Natural killer cell (primary cell): ENCODE measurements around the gene SMG6. TPM values are rescaled to one million over a fixed set of nuclear protein-coding genes. Genes with fewer than 3 reads are reported as not detected.

Experiments used
- ATAC-seq, 3 donors: fragments of 150-1000 bp in 2 of 3; fragments of 200-7000 bp in 1 of 3; cut with Tn5 transposase; 1 replicate in 1 of 3; 2 replicates in 2 of 3; pipeline ENCODE4 v1.10.0; 2021; ENCODE audit warnings: mild to moderate bottlenecking in 2 of 3, moderate library complexity in 2 of 3
- DNase-seq, 2 donors: peaks; one replicate each; pipeline versions ENCODE4 v3.0.0 to v3.0.0-alpha.2; 2013 to 2021; ENCODE audit warnings: mixed read lengths in 1 of 2
- H3K27ac ChIP-seq: one replicate; pipeline ENCODE4 v1.5.1; 2013; ENCODE audit warnings: mild to moderate bottlenecking, low read length
- H3K27me3 ChIP-seq: one replicate; pipeline ENCODE4 v1.6.1; 2013; ENCODE audit warnings: low read length; ENCODE audit not compliant: control insufficient read depth, insufficient read depth
- H3K36me3 ChIP-seq: one replicate; pipeline ENCODE4 v1.6.1; 2013; ENCODE audit warnings: low read length; ENCODE audit not compliant: control insufficient read depth, insufficient read depth
- H3K4me1 ChIP-seq: one replicate; pipeline ENCODE4 v1.6.1; 2013; ENCODE audit warnings: low read length; ENCODE audit not compliant: control insufficient read depth, insufficient read depth
- H3K4me3 ChIP-seq: one replicate; pipeline ENCODE4 v1.5.1; 2013; ENCODE audit warnings: low read length
- H3K9me3 ChIP-seq: one replicate; pipeline ENCODE4 v1.6.1; 2013; ENCODE audit warnings: low read length; ENCODE audit not compliant: control insufficient read depth, insufficient read depth
- H3K27ac Mint-ChIP-seq, 2 donors: one replicate each; pipeline ENCODE4 v1.8.0; 2022; ENCODE audit warnings: mild to moderate bottlenecking in 2 of 2, mixed read lengths in 2 of 2, moderate library complexity in 1 of 2
- H3K27me3 Mint-ChIP-seq, 2 donors: one replicate each; pipeline ENCODE4 v1.8.0; 2022; ENCODE audit warnings: low read depth in 2 of 2, mixed read lengths in 2 of 2
- H3K36me3 Mint-ChIP-seq: one replicate; pipeline ENCODE4 v1.8.0; 2022; ENCODE audit warnings: mixed read lengths
- H3K4me1 Mint-ChIP-seq, 2 donors: one replicate each; pipeline ENCODE4 v1.8.0; 2022; ENCODE audit warnings: mixed read lengths in 2 of 2
- H3K4me3 Mint-ChIP-seq: one replicate; pipeline ENCODE4 v1.8.0; 2022; ENCODE audit warnings: mild to moderate bottlenecking, moderate library complexity, mixed read lengths
- H3K9me3 Mint-ChIP-seq, 2 donors: one replicate each; pipeline ENCODE4 v1.8.0; 2022; ENCODE audit warnings: mixed read lengths in 2 of 2
- CTCF ChIP-seq: fragments of 200-600 bp; IDR thresholded peaks from one replicate; pipeline ENCODE4 v1.8.0; 2022; ENCODE audit warnings: antibody characterized with exemption
- WGBS: methylation state at CpG from one replicate; pipeline ENCODE4 v1.1.7; 2013; ENCODE audit warnings: missing lambda C conversion rate; ENCODE audit not compliant: insufficient coverage; 5-methylcytosine and 5-hydroxymethylcytosine counted together
- intact Hi-C: fragments of 100-400 bp; cut with micrococcal nuclease; formaldehyde crosslinking; loops from one replicate; pipeline ENCODE4 v1.14.2; 2022
- total RNA-seq, 4 donors: library from RNA; stranded (reverse); fragments of 120-200 nt in 1 of 4; gene quantifications; one replicate each; pipeline versions ENCODE4 v1.2.3 to v1.2.4, GENCODE V29; 2013 to 2022

Gene SMG6
- total RNA-seq, 3 donors from 2014 or later (not counting 1 experiment from before 2014, with no cell fraction given) = 41.6 to 49.4 (median 48.2) TPM

DNA sequence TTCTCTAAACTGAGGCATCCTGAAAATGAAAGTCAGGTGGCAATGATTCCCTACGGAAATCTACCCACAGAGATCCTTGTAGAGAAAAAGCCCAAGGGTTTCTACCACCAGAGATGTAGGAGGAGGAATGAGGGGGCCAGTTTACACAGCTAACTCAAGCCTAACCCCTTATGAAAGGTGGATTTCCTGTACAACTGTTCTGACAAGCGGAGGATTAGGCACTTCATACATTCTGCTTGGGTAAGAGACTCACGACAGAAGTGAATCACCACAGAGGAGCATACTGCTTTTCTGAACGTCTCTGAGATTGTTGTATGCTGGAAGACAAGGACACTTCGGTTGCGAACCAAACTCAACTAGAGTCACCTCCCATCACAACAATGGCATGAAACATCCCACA is 72.7 kb downstream of the SMG6 start:
- Mint-ChIP-seq H3K36me3 (no peaks in the 10 kb centered on the region), H3K27ac (no peak overlapping the region), H3K4me3 (no peak overlapping the region), H3K27me3 (no peaks in the 10 kb centered on the region), H3K4me1 (peaks cover 9 to 11% of the 10 kb centered on the region in 2 donors), H3K9me3 (no peaks in the 10 kb centered on the region)
- no peak for TF ChIP-seq CTCF
- WGBS = 96% methylated on average over 5 of the region's 6 CpGs
- no peak for ATAC-seq
- no peak for DNase-seq
- Histone ChIP-seq H3K4me1 (no peaks in the 10 kb centered on the region), H3K4me3 (no peak overlapping the region), H3K36me3 (peaks cover 6% of the 10 kb centered on the region), H3K27ac (no peak overlapping the region), H3K9me3 (no peaks in the 10 kb centered on the region), H3K27me3 (no peaks in the 10 kb centered on the region)
- intact Hi-C loops = no loop called here

- Histone ChIP-seq H3K9me3 (no peaks in the 10 kb centered on the region), H3K27ac (no peak overlapping the region), H3K27me3 (no peaks in the 10 kb centered on the region), H3K36me3 (no peaks in the 10 kb centered on the region), H3K4me3 (no peak overlapping the region), H3K4me1 (peaks cover 15% of the 10 kb centered on the region)
- no peak for ATAC-seq
- intact Hi-C loops = no loop called here
- no peak for DNase-seq
- Mint-ChIP-seq H3K4me1 (peaks cover 27 to 29% of the 10 kb centered on the region in 2 donors), H3K9me3 (no peaks in the 10 kb centered on the region), H3K36me3 (no peaks in the 10 kb centered on the region), H3K27ac (no peak overlapping the region), H3K4me3 (no peak overlapping the region), H3K27me3 (no peaks in the 10 kb centered on the region)
- WGBS = 100% methylated on average over 6 of the region's 6 CpGs
- no peak for TF ChIP-seq CTCF
Measured at GRCh38 chr17:2227025-2227699, 76.4 kb downstream of the SMG6 start.

- H3K27me3 Mint-ChIP-seq = no peaks in the 10 kb centered on the region
- Histone ChIP-seq H3K36me3 (no peaks in the 10 kb centered on the region), H3K27me3 (no peaks in the 10 kb centered on the region), H3K9me3 (no peaks in the 10 kb centered on the region), H3K4me1 (peaks cover 22% of the 10 kb centered on the region), H3K27ac (peak overlapping the region; percentile 35), H3K4me3 (no peak overlapping the region)
- ATAC-seq (no peak), DNase-seq (no peak)
- H3K9me3 Mint-ChIP-seq = no peaks in the 10 kb centered on the region
- H3K4me3 Mint-ChIP-seq = peak overlapping the region; percentile 72
- no peaks in the 10 kb centered on the region for H3K36me3 Mint-ChIP-seq
- TF ChIP-seq CTCF = no peak
- intact Hi-C loops = loop anchor here (1.0 kb wide), 3 partner anchors 8 to 43 kb away; no protein-coding TSS in a partner anchor
- H3K27ac Mint-ChIP-seq = peak overlapping the region; percentile 80 to 88
- H3K4me1 Mint-ChIP-seq = peaks cover 28 to 31% of the 10 kb centered on the region in 2 donors
Measured at GRCh38 chr17:2223617-2223927, 80.0 kb downstream of the SMG6 start.
